Caco-2 (cell line): ENCODE data around the gene CLCA1. TPM values are rescaled to one million over a fixed set of nuclear protein-coding genes. Genes with fewer than 3 reads are reported as not detected.

Source experiments
- BruUV-seq: library from RNA; stranded (reverse); fragments of 400-500 nt; replicated peaks from 2 replicates; lab custom pipeline; 2021; lab: Mats Ljungman, UMichigan
- CTCF ChIA-PET: fragments of 300-600 bp; sonication (Branson Sonifier 250); formaldehyde crosslinking; loops from one replicate; lab custom pipeline; 2022; ENCODE audit warnings: antibody characterized with exemption; lab: Charles Lee
- POLR2A ChIA-PET: fragments of 300-600 bp; sonication (Branson Sonifier 250); formaldehyde crosslinking; loops from one replicate; lab custom pipeline; 2022; ENCODE audit warnings: antibody characterized with exemption; lab: Charles Lee
- DNase-seq, 2 experiments: peaks; one replicate each; pipeline versions ENCODE4 v3.0.0 to v3.0.0-alpha.2; 2020 to 2022
- H3K27me3 ChIP-seq: replicated peaks from 2 replicates; pipeline ENCODE4 v1.6.0; 2011; ENCODE audit warnings: low read length; ENCODE audit not compliant: control insufficient read depth, insufficient read depth
- H3K36me3 ChIP-seq: 2 replicates; pipeline ENCODE4 v1.5.1; 2011; ENCODE audit warnings: low read length; ENCODE audit not compliant: control insufficient read depth, insufficient read depth
- H3K4me1 ChIP-seq: fragments of 250-450 bp; sonication (Bioruptor Pico); 2 replicates; pipeline ENCODE4 v1.5.1; 2020; ENCODE audit warnings: mild to moderate bottlenecking
- H3K4me3 ChIP-seq: 2 replicates; pipeline ENCODE4 v1.5.1; 2011; ENCODE audit warnings: low read depth, mild to moderate bottlenecking, control low read depth, low read length
- H3K9me3 ChIP-seq: fragments of 250-450 bp; sonication (Bioruptor Pico); 2 replicates; pipeline ENCODE4 v1.5.1; 2020; ENCODE audit warnings: mild to moderate bottlenecking, moderate library complexity
- H3K27ac Mint-ChIP-seq: one replicate; pipeline ENCODE4 v1.8.0; 2022; ENCODE audit warnings: mixed read lengths; ENCODE audit not compliant: unreplicated experiment
- H3K27me3 Mint-ChIP-seq: one replicate; pipeline ENCODE4 v1.8.0; 2022; ENCODE audit warnings: mixed read lengths; ENCODE audit not compliant: insufficient read depth, unreplicated experiment
- H3K36me3 Mint-ChIP-seq: one replicate; pipeline ENCODE4 v1.8.0; 2022; ENCODE audit warnings: mild to moderate bottlenecking, mixed read lengths; ENCODE audit not compliant: insufficient read depth, unreplicated experiment
- H3K4me1 Mint-ChIP-seq: one replicate; pipeline ENCODE4 v1.8.0; 2022; ENCODE audit warnings: low read depth, mixed read lengths; ENCODE audit not compliant: unreplicated experiment
- H3K4me3 Mint-ChIP-seq: one replicate; pipeline ENCODE4 v1.8.0; 2022; ENCODE audit warnings: mild to moderate bottlenecking, moderate library complexity, mixed read lengths; ENCODE audit not compliant: unreplicated experiment
- H3K9me3 Mint-ChIP-seq: one replicate; pipeline ENCODE4 v1.8.0; 2022; ENCODE audit warnings: mixed read lengths; ENCODE audit not compliant: unreplicated experiment
- CTCF ChIP-seq, 2 experiments: fragments of 200-600 bp in 1 of 2; IDR thresholded peaks; 1 replicate in 1 of 2; 2 replicates in 1 of 2; pipeline versions ENCODE4 v1.5.1 to v1.8.0; 2011 to 2022; ENCODE audit warnings: antibody characterized with exemption in 1 of 2, control low read depth in 1 of 2, inconsistent platforms in 1 of 2, low read depth in 1 of 2, low read length in 1 of 2, mild to moderate bottlenecking in 1 of 2, moderate library complexity in 1 of 2; ENCODE audit not compliant: insufficient read depth in 1 of 2, severe bottlenecking in 1 of 2, unreplicated experiment in 1 of 2
- intact Hi-C: fragments of 100-400 bp; cut with micrococcal nuclease; formaldehyde crosslinking; loops from one replicate; pipeline ENCODE4 v1.10.0; 2022; ENCODE audit not compliant: unreplicated experiment
- total RNA-seq: library from RNA; stranded (reverse); gene quantifications from 2 replicates; pipeline ENCODE4 v1.2.3, GENCODE V29; 2022

CLCA1 gene
- total RNA-seq, 1 experiment from 2014 or later, result not detected

- no peak overlapping the region for H3K27ac Mint-ChIP-seq
- intact Hi-C loops, result no loop called here
- H3K36me3 Mint-ChIP-seq, result no peaks in the 10 kb centered on the region
Observed at GRCh38 chr1:86423473-86423872, 45.3 kb upstream of the CLCA1 start.

GRCh38 chr1:86423873-86424272 is 44.9 kb upstream of the CLCA1 start, which contains the start of gene CLCA2:
Gene CLCA2 (plus strand): TSS chr1:86424171. CDS start chr1:86424248, 77 bp downstream.
- H3K4me1 ChIP-seq, result no peaks in the 10 kb centered on the region
- ChIA-PET POLR2A (no interaction called here), CTCF (no interaction called here)
- Mint-ChIP-seq H3K27ac (no peak within 1 kb of the TSS), H3K36me3 (no peaks in the 10 kb centered on the region), H3K4me1 (no peaks in the 10 kb centered on the region), H3K9me3 (no peaks in the 10 kb centered on the region), H3K27me3 (peaks cover 3% of the 10 kb centered on the region), H3K4me3 (no peak within 1 kb of the TSS)
- H3K27me3 ChIP-seq, result no peaks in the 10 kb centered on the region
- no peak for DNase-seq
- no TSS peak for BruUV-seq
- H3K36me3 ChIP-seq, result no peaks in the 10 kb centered on the region
- H3K4me3 ChIP-seq, result no peak within 1 kb of the TSS
- intact Hi-C loops, result no loop called here
- no peaks in the 10 kb centered on the region for H3K9me3 ChIP-seq
- TF ChIP-seq CTCF (IDR thresholded peaks at IDR 0.05; ENCODE audit: insufficient read depth in 1 of 2, low read depth in 1 of 2, low read length in 1 of 2, severe bottlenecking in 1 of 2, unreplicated experiment in 1 of 2), result no peak

More at GRCh38 chr1:86423473-86423872, 45.3 kb upstream of the CLCA1 start:
- no peaks in the 10 kb centered on the region for H3K9me3 Mint-ChIP-seq
- CTCF ChIA-PET, result no interaction called here
- H3K27me3 Mint-ChIP-seq, result peaks cover 3% of the 10 kb centered on the region
- DNase-seq, result no peak
- Histone ChIP-seq H3K4me1 (no peaks in the 10 kb centered on the region), H3K36me3 (no peaks in the 10 kb centered on the region), H3K9me3 (no peaks in the 10 kb centered on the region), H3K4me3 (no peak overlapping the region), H3K27me3 (no peaks in the 10 kb centered on the region)
- BruUV-seq, result no TSS peak
- no peak for TF ChIP-seq CTCF (IDR thresholded peaks at IDR 0.05; ENCODE audit: insufficient read depth in 1 of 2, low read depth in 1 of 2, low read length in 1 of 2, severe bottlenecking in 1 of 2, unreplicated experiment in 1 of 2)
- H3K4me1 Mint-ChIP-seq, result no peaks in the 10 kb centered on the region
- H3K4me3 Mint-ChIP-seq, result no peak overlapping the region
- POLR2A ChIA-PET, result no interaction called here

- no peaks in the 10 kb centered on the region for H3K36me3 ChIP-seq
- Mint-ChIP-seq H3K4me1 (no peaks in the 10 kb centered on the region), H3K27ac (no peak overlapping the region), H3K36me3 (no peaks in the 10 kb centered on the region), H3K9me3 (no peaks in the 10 kb centered on the region), H3K4me3 (no peak overlapping the region), H3K27me3 (peaks cover 3% of the 10 kb centered on the region)
- no peak for TF ChIP-seq CTCF (IDR thresholded peaks at IDR 0.05; ENCODE audit: insufficient read depth in 1 of 2, low read depth in 1 of 2, low read length in 1 of 2, severe bottlenecking in 1 of 2, unreplicated experiment in 1 of 2)
- ChIA-PET POLR2A (no interaction called here), CTCF (no interaction called here)
- H3K4me1 ChIP-seq, result no peaks in the 10 kb centered on the region
- no peak overlapping the region for H3K4me3 ChIP-seq
- no peaks in the 10 kb centered on the region for H3K9me3 ChIP-seq
- no peaks in the 10 kb centered on the region for H3K27me3 ChIP-seq
- BruUV-seq, result no TSS peak
- no peak for DNase-seq
- intact Hi-C loops, result no loop called here
Observed at GRCh38 chr1:86429122-86429725, 39.5 kb upstream of the CLCA1 start.
